Gastrocnemius medialis (tissue), 4 donors: ENCODE results near the gene ZNF772. TPM values are rescaled to one million over a fixed set of nuclear protein-coding genes. Genes with fewer than 3 reads are reported as not detected.
A peak's percentile ranks its signal among the peaks of the same experiment; 100 is the strongest.
"Not testable (repeated sequence)": the region's sequence is repeated elsewhere in the genome, so short reads cannot be mapped to it uniquely, and the experiment has no call there.

Experiments used
- ATAC-seq, 2 donors: fragments of 150-250 bp; one replicate each; pipeline ENCODE4 v1.9.1; 2016
- DNase-seq, 2 donors: peaks; one replicate each; pipeline ENCODE4 v3.0.0-alpha.2; 2019
- H3K27ac ChIP-seq, 4 donors: fragments of 200-600 bp; sonication (generic); 1 replicate in 1 of 4; 2 replicates in 3 of 4; pipeline ENCODE4 v1.5.1; 2016 to 2018; ENCODE audit warnings: mild to moderate bottlenecking in 2 of 4, moderate library complexity in 1 of 4
- H3K27me3 ChIP-seq, 3 donors: fragments of 200-600 bp; sonication (generic) in 2 of 3; 1 replicate in 1 of 3; 2 replicates in 2 of 3; pipeline versions ENCODE4 v1.5.1 to v1.6.0; 2016 to 2019; ENCODE audit warnings: mild to moderate bottlenecking in 1 of 3, moderate library complexity in 1 of 3
- H3K36me3 ChIP-seq, 2 donors: fragments of 200-600 bp; sonication (generic) in 1 of 2; one replicate each; pipeline ENCODE4 v1.5.1; 2017 to 2018
- H3K4me1 ChIP-seq, 2 donors: fragments of 200-600 bp; sonication (generic) in 1 of 2; one replicate each; pipeline ENCODE4 v1.5.1; 2016 to 2017; ENCODE audit warnings: mild to moderate bottlenecking in 2 of 2
- H3K4me3 ChIP-seq, 4 donors: fragments of 200-600 bp; sonication (generic) in 3 of 4; 1 replicate in 1 of 4; 2 replicates in 3 of 4; pipeline ENCODE4 v1.5.1; 2016 to 2019; ENCODE audit warnings: mild to moderate bottlenecking in 2 of 4
- H3K9me3 ChIP-seq, 3 donors: fragments of 200-600 bp; sonication (generic) in 2 of 3; 1 replicate in 1 of 3; 2 replicates in 2 of 3; pipeline ENCODE4 v1.5.1; 2016 to 2019
- CTCF ChIP-seq, 5 experiments: fragments of 450-650 bp in 3 of 5; fragments of 200-600 bp in 2 of 5; sonication (generic) in 2 of 5; IDR thresholded peaks in 4 of 5; conservative IDR thresholded peaks in 1 of 5; 1 replicate in 4 of 5; 2 replicates in 1 of 5; pipeline ENCODE4 v1.5.1; 2016 to 2019; ENCODE audit warnings: antibody characterized with exemption in 5 of 5, mild to moderate bottlenecking in 3 of 5, moderate library complexity in 3 of 5
- POLR2A ChIP-seq, 2 donors: fragments of 450-650 bp; IDR thresholded peaks; one replicate each; pipeline ENCODE4 v1.6.1; 2017; ENCODE audit warnings: antibody characterized with exemption in 2 of 2, mild to moderate bottlenecking in 2 of 2, moderate library complexity in 2 of 2
- in situ Hi-C, 4 donors: fragments of 200-750 bp; cut with MboI; loops; one replicate each; pipeline versions ENCODE4 v1.15.0 to v1.8.0; 2017; ENCODE audit warnings: low sequenced_read_pairs in 4 of 4
- intact Hi-C: fragments of 100-400 bp; cut with DNase I; formaldehyde crosslinking; loops from one replicate; pipeline ENCODE4 v1.15.1; 2023; ENCODE audit warnings: low total_unique reads
- total RNA-seq, 4 donors: library from RNA; depleted of rRNA; stranded (reverse); fragments of >200 nt; gene quantifications; one replicate each; pipeline versions ENCODE4 v1.1.0 to v1.2.3, GENCODE V29; 2016

The ZNF772 gene
- 10 to 100 TPM in 3 of 4 donors, 1 to 10 TPM in 1; 8.3 to 26.7 (median 17.6) TPM for total RNA-seq

DNA sequence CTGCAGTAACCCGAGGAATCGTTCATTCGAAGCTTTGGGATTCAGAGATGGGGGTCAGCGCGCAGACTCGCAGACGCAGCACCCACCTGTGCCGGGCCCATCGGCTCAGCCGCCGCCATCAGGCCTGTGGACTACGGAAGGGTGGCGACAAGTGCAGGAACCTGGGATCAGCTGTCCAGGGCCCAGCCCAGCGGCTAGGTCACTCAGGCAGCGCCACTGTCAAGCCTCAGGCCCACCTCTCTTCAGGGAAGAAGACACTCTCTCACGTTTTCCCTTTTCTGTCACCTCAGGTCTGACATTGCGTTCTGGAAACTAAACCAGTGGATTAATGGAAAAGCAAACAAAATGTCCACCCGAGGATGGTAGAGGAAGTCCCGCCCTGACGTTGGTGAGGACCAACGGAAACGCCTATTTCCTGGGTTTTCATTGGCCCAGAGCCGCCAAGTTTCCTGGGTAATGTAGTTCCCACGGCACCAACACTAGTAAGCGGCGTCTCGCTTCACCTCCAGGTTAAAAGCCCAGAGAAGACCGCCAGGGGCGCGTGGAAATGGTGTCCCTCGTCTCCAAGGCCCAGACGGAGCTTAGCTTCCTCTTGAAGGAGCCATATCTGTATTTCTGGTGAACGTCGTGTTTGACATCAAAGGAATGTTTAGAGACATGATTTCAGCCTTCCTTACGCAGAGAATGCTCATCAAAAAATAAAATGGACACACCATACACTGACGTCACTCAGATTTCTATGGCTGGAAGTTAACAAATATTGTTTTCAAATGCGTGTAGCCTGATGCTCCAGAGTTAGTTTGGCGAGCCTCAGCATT, at the start of gene ZNF772:
ZNF772 (minus strand) TSS at position 376 of the 818 bp plus-strand sequence; CDS start at position 119, 257 bp downstream.
- Histone ChIP-seq H3K9me3 (peaks cover 5 to 38% (median 16%) of the 10 kb centered on the region in 3 donors), H3K4me3 (peak within 1 kb of the TSS; percentile 79 to 84 (median 81)), H3K36me3 (peaks cover 15 to 42% of the 10 kb centered on the region in 2 donors), H3K27me3 (no peaks in the 10 kb centered on the region), H3K27ac (peak within 1 kb of the TSS; percentile 79 to 91 (median 86)), H3K4me1 (peaks cover 12 to 13% of the 10 kb centered on the region in 2 donors)
- peak in 1 of 2 donors; percentile 20 for TF ChIP-seq POLR2A (IDR thresholded peaks at IDR 0.05)
- peak; percentile 47 to 70 (median 61) for TF ChIP-seq CTCF (IDR thresholded peaks at IDR 0.05 in 4 of 5, conservative IDR thresholded peaks at IDR 0.05 in 1 of 5)
- intact Hi-C loops (loop anchor here (1.0 to 10.0 kb wide), 4 partner anchors 42 to 707 kb away; partner anchors contain the start of genes ZNF274, ZNF549, ZNF550 and ZNF749), in situ Hi-C loops (no loop called here)
- ATAC-seq (peak; percentile 100), DNase-seq (peak; percentile 89 to 91)

GRCh38 chr19:57518021-57518420, 40.7 kb upstream of the ZNF772 start:
- H3K4me1 ChIP-seq, H3K27ac ChIP-seq, H3K27me3 ChIP-seq, intact Hi-C loops, H3K4me3 ChIP-seq, DNase-seq, H3K9me3 ChIP-seq, ATAC-seq, in situ Hi-C loops: not testable (repeated sequence)
- peaks cover 0 to 55% of the 10 kb centered on the region in 2 donors for H3K36me3 ChIP-seq

DNA sequence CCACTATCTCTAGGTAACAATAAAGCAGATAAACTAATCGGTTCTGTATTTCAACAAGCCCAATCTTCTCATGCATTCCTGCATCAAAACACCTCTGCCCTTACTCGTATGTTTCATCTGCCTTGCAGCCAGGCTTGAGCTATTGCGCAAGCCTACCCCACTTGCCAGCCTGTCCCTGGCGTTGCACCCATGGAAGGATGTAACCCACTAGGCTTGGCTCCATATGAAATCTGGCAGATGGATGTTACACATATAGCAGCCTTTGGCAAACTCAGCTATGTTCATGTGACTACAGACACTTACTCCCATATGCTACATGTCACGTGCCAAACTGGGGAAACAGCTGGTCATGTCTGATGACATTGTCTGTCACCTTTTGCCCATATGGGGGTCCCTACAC, 37.9 kb upstream of the ZNF772 start:
- no peaks in the 10 kb centered on the region for H3K4me1 ChIP-seq
- peaks cover 0 to 62% of the 10 kb centered on the region in 2 donors for H3K36me3 ChIP-seq
- no peak for TF ChIP-seq POLR2A (IDR thresholded peaks at IDR 0.05)
- no peak for TF ChIP-seq CTCF (IDR thresholded peaks at IDR 0.05 in 4 of 5, conservative IDR thresholded peaks at IDR 0.05 in 1 of 5)
- intact Hi-C loops (no loop called here), in situ Hi-C loops (no loop called here)
- peaks cover 6 to 9% (median 6%) of the 10 kb centered on the region in 3 donors for H3K9me3 ChIP-seq
- ATAC-seq (no peak), DNase-seq (no peak)
- no peak overlapping the region for H3K27ac ChIP-seq
- H3K4me3 ChIP-seq: no peak overlapping the region
- H3K27me3 ChIP-seq: no peaks in the 10 kb centered on the region

- intact Hi-C loops: no loop called here
- H3K4me3 ChIP-seq: peak overlapping the region in 1 of 4 donors; percentile 32
- H3K9me3 ChIP-seq: peaks cover 6 to 13% (median 6%) of the 10 kb centered on the region in 3 donors
Measured at GRCh38 chr19:57512845-57513244, 35.5 kb upstream of the ZNF772 start.

DNA sequence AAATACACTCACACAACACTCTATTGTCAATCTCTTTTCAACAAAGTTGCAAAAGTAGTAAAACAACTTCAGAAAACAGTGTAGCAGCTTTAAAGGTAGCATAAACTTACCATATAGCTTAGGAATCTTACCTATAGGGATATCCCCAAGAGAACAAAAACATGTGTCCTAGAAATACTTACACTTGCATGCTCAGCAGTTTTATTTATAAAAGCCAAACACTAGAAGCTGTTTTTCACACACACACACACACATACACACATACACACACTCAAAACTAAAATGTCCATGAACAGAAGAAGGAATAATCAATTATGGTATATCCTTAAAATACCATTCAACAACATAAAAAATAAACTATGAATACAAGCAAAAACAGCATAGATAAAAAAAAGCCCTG, 34.1 kb upstream of the ZNF772 start:
- peaks cover 0 to 78% of the 10 kb centered on the region in 2 donors for H3K36me3 ChIP-seq
- TF ChIP-seq POLR2A (IDR thresholded peaks at IDR 0.05): no peak
- no peaks in the 10 kb centered on the region for H3K27me3 ChIP-seq
- H3K27ac ChIP-seq: no peak overlapping the region
- in situ Hi-C loops (no loop called here), intact Hi-C loops (no loop called here)
- DNase-seq: no peak
- H3K9me3 ChIP-seq: peaks cover 6 to 13% (median 6%) of the 10 kb centered on the region in 3 donors
- no peaks in the 10 kb centered on the region for H3K4me1 ChIP-seq
- H3K4me3 ChIP-seq: no peak overlapping the region
- no peak for ATAC-seq

More at GRCh38 chr19:57512845-57513244, 35.5 kb upstream of the ZNF772 start:
- peaks cover 0 to 77% of the 10 kb centered on the region in 2 donors for H3K36me3 ChIP-seq
- TF ChIP-seq POLR2A (IDR thresholded peaks at IDR 0.05): no peak
- in situ Hi-C loops: no loop called here
- no peaks in the 10 kb centered on the region for H3K4me1 ChIP-seq
- no peak overlapping the region for H3K27ac ChIP-seq
- DNase-seq (no peak), ATAC-seq (no peak)
- no peaks in the 10 kb centered on the region for H3K27me3 ChIP-seq

DNA sequence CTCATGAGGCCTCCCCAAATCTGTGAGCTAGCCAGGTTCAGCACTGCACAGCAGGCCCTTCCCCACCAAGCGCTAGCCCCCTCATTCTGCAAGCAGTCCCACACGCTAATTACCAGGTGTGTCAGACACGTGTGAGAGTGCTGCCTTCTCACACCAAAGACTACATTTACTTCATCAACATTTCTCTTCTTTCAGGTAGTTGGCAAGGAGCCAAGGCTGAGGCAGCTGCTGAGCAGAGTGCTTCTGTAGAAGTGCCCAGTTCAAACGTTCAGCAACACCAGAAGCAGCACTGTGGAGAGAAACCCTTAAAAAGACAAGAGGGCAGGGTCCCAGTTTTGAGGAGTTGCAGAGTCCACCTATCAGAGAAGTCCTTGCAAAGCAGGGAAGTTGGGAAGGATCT, 28.8 kb upstream of the ZNF772 start:
- H3K9me3 ChIP-seq: peaks cover 0 to 5% (median under 1%) of the 10 kb centered on the region in 3 donors
- no peak overlapping the region for H3K4me3 ChIP-seq
- no peaks in the 10 kb centered on the region for H3K27me3 ChIP-seq
- intact Hi-C loops: loop anchor here (10.0 kb wide), 1 partner anchor 221 kb away; the partner anchor contains the start of gene ZNF460
- no peak overlapping the region for H3K27ac ChIP-seq
- in situ Hi-C loops: no loop called here
- DNase-seq (no peak), ATAC-seq (no peak)
- H3K36me3 ChIP-seq: peaks cover 0 to 64% of the 10 kb centered on the region in 2 donors
- no peak for TF ChIP-seq POLR2A (IDR thresholded peaks at IDR 0.05)
- no peak for TF ChIP-seq CTCF (IDR thresholded peaks at IDR 0.05 in 4 of 5, conservative IDR thresholded peaks at IDR 0.05 in 1 of 5)
- peaks cover 0 to 3% of the 10 kb centered on the region in 2 donors for H3K4me1 ChIP-seq

GRCh38 chr19:57500400-57500799, 23.0 kb upstream of the ZNF772 start:
- intact Hi-C loops: loop anchor here (10.0 kb wide), 1 partner anchor 216 kb away; the partner anchor contains the start of gene ZNF460
- H3K9me3 ChIP-seq, in situ Hi-C loops: not testable (repeated sequence)

More at GRCh38 chr19:57500400-57500799, 23.0 kb upstream of the ZNF772 start:
- not testable (repeated sequence) for ATAC-seq, DNase-seq, H3K27ac ChIP-seq, H3K27me3 ChIP-seq
- peaks cover 6 to 11% of the 10 kb centered on the region in 2 donors for H3K4me1 ChIP-seq
- peaks cover 0 to 17% of the 10 kb centered on the region in 2 donors for H3K36me3 ChIP-seq
- peak overlapping the region; percentile 23 to 97 (median 58) for H3K4me3 ChIP-seq
